HepG2 (cell line): ENCODE measurements around the gene SKIC2. TPM values are rescaled to one million over a fixed set of nuclear protein-coding genes. Genes with fewer than 3 reads are reported as not detected.
A peak's percentile ranks its signal among the peaks of the same experiment; 100 is the strongest.

Experiments used
- AGO2 ChIP-seq: fragments of 200-400 bp; formaldehyde crosslinking; optimal IDR thresholded peaks from 2 replicates; pipeline ENCODE3; 2017; ENCODE audit warnings: mild to moderate bottlenecking, low read depth, low read length, moderate library complexity
- CHD2 ChIP-seq: IDR thresholded peaks from 2 replicates; pipeline ENCODE4 v1.6.1; 2011; ENCODE audit warnings: low read depth, low read length, improper control_type of control experiment
- KDM3A ChIP-seq: IDR thresholded peaks from 2 replicates; pipeline ENCODE4 v1.6.1; 2018; ENCODE audit warnings: low read depth, missing compliant biosample characterization
- NCOA5 ChIP-seq: sonication (generic); formaldehyde crosslinking; IDR thresholded peaks from 2 replicates; pipeline ENCODE4 v1.4.0; 2020; ENCODE audit warnings: missing genetic modification reagents
- PRMT3 ChIP-seq: sonication (generic); formaldehyde crosslinking; IDR thresholded peaks from 2 replicates; pipeline ENCODE4 v1.8.1; 2022; ENCODE audit warnings: low read depth, mild to moderate bottlenecking, moderate library complexity, missing genetic modification reagents, borderline replicate concordance
- RAD21 ChIP-seq: fragments of 450-650 bp; formaldehyde crosslinking; IDR thresholded peaks from 2 replicates; pipeline ENCODE4 v1.5.0; 2020; ENCODE audit warnings: mild to moderate bottlenecking
- RORA ChIP-seq: sonication (generic); formaldehyde crosslinking; IDR thresholded peaks from 2 replicates; pipeline ENCODE4 v1.5.0; 2020; ENCODE audit warnings: mild to moderate bottlenecking, missing genetic modification reagents, moderate library complexity
- SOX5 ChIP-seq: IDR thresholded peaks from 2 replicates; pipeline ENCODE4 v1.6.1; 2016; ENCODE audit warnings: borderline replicate concordance
- SSRP1 ChIP-seq: IDR thresholded peaks from 2 replicates; pipeline ENCODE4 v1.6.1; 2016; ENCODE audit warnings: control low read depth
- ZBTB20 ChIP-seq: sonication (generic); formaldehyde crosslinking; IDR thresholded peaks from 2 replicates; pipeline ENCODE4 v1.8.1; 2023; ENCODE audit warnings: missing genetic modification reagents, low read depth, mild to moderate bottlenecking, borderline replicate concordance
- ZMYM4 ChIP-seq: sonication (generic); formaldehyde crosslinking; IDR thresholded peaks from 2 replicates; pipeline ENCODE4 v1.8.1; 2023; ENCODE audit warnings: mild to moderate bottlenecking, missing genetic modification reagents
- ZNF331 ChIP-seq: sonication (generic); formaldehyde crosslinking; IDR thresholded peaks from 2 replicates; pipeline ENCODE4 v1.4.0; 2020; ENCODE audit warnings: missing genetic modification reagents
- ZNF768 ChIP-seq: sonication (generic); formaldehyde crosslinking; IDR thresholded peaks from 2 replicates; pipeline ENCODE4 v1.4.0; 2020; ENCODE audit warnings: missing genetic modification reagents
- ZNF772 ChIP-seq: sonication (generic); formaldehyde crosslinking; IDR thresholded peaks from 2 replicates; pipeline ENCODE4 v1.5.0; 2020; ENCODE audit warnings: mild to moderate bottlenecking, missing genetic modification reagents
- ZNF850 ChIP-seq: sonication (generic); formaldehyde crosslinking; conservative IDR thresholded peaks from 2 replicates; pipeline ENCODE4 v1.9.0; 2021; ENCODE audit warnings: mild to moderate bottlenecking, missing genetic modification reagents
- polyA plus RNA-seq, 8 experiments: library from polyadenylated mRNA; depleted of rRNA in 3 of 8; stranded (reverse) in 7 of 8; unstranded in 1 of 8; fragments of >200 nt; fragmentation: Illumina TruSeq in 4 of 8; extraction: Trizol in 4 of 8; gene quantifications; 2 replicates each; pipeline versions ENCODE4 v1.2.1 to v1.2.3, GENCODE V29; 2011 to 2016; ENCODE audit warnings: low read depth in 4 of 8, missing spikeins in 1 of 8, mixed read lengths in 1 of 8; ENCODE audit not compliant: insufficient read depth in 1 of 8
- total RNA-seq, 5 experiments: library from RNA; depleted of rRNA; stranded (reverse); fragments of >200 nt; fragmentation: Illumina TruSeq; extraction: Trizol; gene quantifications; 2 replicates each; pipeline ENCODE4 v1.2.3, GENCODE V29; 2016; ENCODE audit warnings: low read depth in 1 of 5
- TF ChIP-seq, protein P1 (sequence below): sonication (generic); formaldehyde crosslinking; IDR thresholded peaks from 2 replicates; pipeline ENCODE4 v1.4.0; 2020; ENCODE audit warnings: mild to moderate bottlenecking, missing genetic modification reagents
- TF ChIP-seq, protein P2 (sequence below): sonication (generic); formaldehyde crosslinking; IDR thresholded peaks from 2 replicates; pipeline ENCODE4 v1.9.0; 2022; ENCODE audit warnings: low read depth, missing genetic modification reagents
- TF ChIP-seq, protein P3 (sequence below): sonication (generic); formaldehyde crosslinking; IDR thresholded peaks from 2 replicates; pipeline ENCODE4 v1.5.0; 2020; ENCODE audit warnings: missing genetic modification reagents
- TF ChIP-seq, protein P4 (sequence below): sonication (generic); formaldehyde crosslinking; IDR thresholded peaks from 2 replicates; pipeline ENCODE4 v1.8.1; 2023; ENCODE audit warnings: mild to moderate bottlenecking, missing genetic modification reagents
- TF ChIP-seq, protein P5 (sequence below): sonication (generic); formaldehyde crosslinking; IDR thresholded peaks from 2 replicates; pipeline ENCODE4 v1.9.0; 2022; ENCODE audit warnings: missing genetic modification reagents, mild to moderate bottlenecking, borderline replicate concordance

The SKIC2 gene
- total and polyA plus RNA-seq, 2 of the 13 experiments (the other 11 are each of a cell fraction or from before 2014, with no cell fraction given), result 67.1 to 68.4 TPM

DNA sequence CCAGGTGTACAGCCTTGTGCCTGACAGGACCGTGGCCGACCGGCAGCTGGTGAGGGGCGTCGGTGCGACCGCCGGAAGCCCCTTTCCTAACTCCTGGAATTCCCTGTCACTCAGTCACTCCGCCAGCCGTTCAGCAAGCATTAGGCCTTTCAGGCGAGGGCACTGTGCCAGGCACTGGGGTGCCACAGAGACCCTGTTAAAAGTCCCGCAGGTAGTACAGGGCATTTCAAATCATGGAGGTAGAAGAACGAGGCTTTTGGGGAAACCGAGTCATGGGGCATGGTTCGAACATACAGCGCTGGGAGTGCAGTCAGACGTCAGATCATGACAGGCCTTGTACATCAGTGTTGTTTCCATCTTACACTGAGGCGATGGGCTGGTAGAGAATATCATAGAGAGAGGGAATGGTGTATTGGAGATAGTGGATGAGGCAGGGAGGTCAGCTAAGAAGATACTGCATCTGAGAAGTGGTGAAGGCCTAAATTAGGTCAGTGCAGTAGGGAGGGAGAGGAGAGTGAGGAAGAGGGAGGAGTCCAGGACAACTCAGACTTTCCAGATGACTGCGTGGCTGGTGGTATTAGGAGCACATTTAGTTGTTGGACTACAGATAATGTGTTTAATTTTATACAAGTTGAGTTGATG is 13.9 kb downstream of the SKIC2 start (continued):
- TF ChIP-seq, protein P1, sequence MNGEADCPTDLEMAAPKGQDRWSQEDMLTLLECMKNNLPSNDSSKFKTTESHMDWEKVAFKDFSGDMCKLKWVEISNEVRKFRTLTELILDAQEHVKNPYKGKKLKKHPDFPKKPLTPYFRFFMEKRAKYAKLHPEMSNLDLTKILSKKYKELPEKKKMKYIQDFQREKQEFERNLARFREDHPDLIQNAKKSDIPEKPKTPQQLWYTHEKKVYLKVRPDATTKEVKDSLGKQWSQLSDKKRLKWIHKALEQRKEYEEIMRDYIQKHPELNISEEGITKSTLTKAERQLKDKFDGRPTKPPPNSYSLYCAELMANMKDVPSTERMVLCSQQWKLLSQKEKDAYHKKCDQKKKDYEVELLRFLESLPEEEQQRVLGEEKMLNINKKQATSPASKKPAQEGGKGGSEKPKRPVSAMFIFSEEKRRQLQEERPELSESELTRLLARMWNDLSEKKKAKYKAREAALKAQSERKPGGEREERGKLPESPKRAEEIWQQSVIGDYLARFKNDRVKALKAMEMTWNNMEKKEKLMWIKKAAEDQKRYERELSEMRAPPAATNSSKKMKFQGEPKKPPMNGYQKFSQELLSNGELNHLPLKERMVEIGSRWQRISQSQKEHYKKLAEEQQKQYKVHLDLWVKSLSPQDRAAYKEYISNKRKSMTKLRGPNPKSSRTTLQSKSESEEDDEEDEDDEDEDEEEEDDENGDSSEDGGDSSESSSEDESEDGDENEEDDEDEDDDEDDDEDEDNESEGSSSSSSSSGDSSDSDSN (CRISPR knock-in tag), result no peak
- TF ChIP-seq ZBTB20, result peak; percentile 88
- no peak for TF ChIP-seq ZMYM4 (CRISPR knock-in tag)
- no peak for TF ChIP-seq NCOA5 (CRISPR knock-in tag)
- no peak for TF ChIP-seq ZNF850 (CRISPR knock-in tag)
- no peak for TF ChIP-seq ZNF772 (CRISPR knock-in tag)
- TF ChIP-seq CHD2, result no peak
- TF ChIP-seq RAD21 (CRISPR knock-in tag), result 0 out of 2 replicates have a peak, but pooled peaks have one; percentile 6
- TF ChIP-seq SSRP1 (CRISPR knock-in tag), result no peak
- no peak for TF ChIP-seq RORA (CRISPR knock-in tag)
- no peak for TF ChIP-seq ZNF331 (CRISPR knock-in tag)
- no peak for TF ChIP-seq KDM3A (CRISPR knock-in tag)
- TF ChIP-seq ZNF768 (CRISPR knock-in tag), result peak; percentile 65; the same call in 1 of the 2 replicates
- TF ChIP-seq, protein P2, sequence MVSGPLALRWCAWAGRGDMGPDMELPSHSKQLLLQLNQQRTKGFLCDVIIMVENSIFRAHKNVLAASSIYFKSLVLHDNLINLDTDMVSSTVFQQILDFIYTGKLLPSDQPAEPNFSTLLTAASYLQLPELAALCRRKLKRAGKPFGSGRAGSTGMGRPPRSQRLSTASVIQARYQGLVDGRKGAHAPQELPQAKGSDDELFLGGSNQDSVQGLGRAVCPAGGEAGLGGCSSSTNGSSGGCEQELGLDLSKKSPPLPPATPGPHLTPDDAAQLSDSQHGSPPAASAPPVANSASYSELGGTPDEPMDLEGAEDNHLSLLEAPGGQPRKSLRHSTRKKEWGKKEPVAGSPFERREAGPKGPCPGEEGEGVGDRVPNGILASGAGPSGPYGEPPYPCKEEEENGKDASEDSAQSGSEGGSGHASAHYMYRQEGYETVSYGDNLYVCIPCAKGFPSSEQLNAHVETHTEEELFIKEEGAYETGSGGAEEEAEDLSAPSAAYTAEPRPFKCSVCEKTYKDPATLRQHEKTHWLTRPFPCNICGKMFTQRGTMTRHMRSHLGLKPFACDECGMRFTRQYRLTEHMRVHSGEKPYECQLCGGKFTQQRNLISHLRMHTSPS (CRISPR knock-in tag), result no peak
- no peak for TF ChIP-seq SOX5 (CRISPR knock-in tag)
- TF ChIP-seq PRMT3 (CRISPR knock-in tag), result no peak
- TF ChIP-seq, protein P3, sequence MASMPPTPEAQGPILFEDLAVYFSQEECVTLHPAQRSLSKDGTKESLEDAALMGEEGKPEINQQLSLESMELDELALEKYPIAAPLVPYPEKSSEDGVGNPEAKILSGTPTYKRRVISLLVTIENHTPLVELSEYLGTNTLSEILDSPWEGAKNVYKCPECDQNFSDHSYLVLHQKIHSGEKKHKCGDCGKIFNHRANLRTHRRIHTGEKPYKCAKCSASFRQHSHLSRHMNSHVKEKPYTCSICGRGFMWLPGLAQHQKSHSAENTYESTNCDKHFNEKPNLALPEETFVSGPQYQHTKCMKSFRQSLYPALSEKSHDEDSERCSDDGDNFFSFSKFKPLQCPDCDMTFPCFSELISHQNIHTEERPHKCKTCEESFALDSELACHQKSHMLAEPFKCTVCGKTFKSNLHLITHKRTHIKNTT, result no peak
- no peak for TF ChIP-seq AGO2
- TF ChIP-seq, protein P4, sequence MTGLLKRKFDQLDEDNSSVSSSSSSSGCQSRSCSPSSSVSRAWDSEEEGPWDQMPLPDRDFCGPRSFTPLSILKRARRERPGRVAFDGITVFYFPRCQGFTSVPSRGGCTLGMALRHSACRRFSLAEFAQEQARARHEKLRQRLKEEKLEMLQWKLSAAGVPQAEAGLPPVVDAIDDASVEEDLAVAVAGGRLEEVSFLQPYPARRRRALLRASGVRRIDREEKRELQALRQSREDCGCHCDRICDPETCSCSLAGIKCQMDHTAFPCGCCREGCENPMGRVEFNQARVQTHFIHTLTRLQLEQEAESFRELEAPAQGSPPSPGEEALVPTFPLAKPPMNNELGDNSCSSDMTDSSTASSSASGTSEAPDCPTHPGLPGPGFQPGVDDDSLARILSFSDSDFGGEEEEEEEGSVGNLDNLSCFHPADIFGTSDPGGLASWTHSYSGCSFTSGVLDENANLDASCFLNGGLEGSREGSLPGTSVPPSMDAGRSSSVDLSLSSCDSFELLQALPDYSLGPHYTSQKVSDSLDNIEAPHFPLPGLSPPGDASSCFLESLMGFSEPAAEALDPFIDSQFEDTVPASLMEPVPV, result no peak
- TF ChIP-seq, protein P5, sequence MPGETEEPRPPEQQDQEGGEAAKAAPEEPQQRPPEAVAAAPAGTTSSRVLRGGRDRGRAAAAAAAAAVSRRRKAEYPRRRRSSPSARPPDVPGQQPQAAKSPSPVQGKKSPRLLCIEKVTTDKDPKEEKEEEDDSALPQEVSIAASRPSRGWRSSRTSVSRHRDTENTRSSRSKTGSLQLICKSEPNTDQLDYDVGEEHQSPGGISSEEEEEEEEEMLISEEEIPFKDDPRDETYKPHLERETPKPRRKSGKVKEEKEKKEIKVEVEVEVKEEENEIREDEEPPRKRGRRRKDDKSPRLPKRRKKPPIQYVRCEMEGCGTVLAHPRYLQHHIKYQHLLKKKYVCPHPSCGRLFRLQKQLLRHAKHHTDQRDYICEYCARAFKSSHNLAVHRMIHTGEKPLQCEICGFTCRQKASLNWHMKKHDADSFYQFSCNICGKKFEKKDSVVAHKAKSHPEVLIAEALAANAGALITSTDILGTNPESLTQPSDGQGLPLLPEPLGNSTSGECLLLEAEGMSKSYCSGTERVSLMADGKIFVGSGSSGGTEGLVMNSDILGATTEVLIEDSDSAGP (CRISPR knock-in tag), result no peak; the same call in 1 of the 2 replicates
